ENCODE measurements around the gene KLF13.

- TF ChIP-seq CTCF (conservative IDR thresholded peaks at IDR 0.05) (no peak), ZFX (IDR thresholded peaks at IDR 0.05) (no peak)
Observed at GRCh38 chr15:31280046-31280830, 46.4 kb upstream of the KLF13 start.
